Measurements from ENCODE around the gene MAST4.

- TF ChIP-seq, protein P1, sequence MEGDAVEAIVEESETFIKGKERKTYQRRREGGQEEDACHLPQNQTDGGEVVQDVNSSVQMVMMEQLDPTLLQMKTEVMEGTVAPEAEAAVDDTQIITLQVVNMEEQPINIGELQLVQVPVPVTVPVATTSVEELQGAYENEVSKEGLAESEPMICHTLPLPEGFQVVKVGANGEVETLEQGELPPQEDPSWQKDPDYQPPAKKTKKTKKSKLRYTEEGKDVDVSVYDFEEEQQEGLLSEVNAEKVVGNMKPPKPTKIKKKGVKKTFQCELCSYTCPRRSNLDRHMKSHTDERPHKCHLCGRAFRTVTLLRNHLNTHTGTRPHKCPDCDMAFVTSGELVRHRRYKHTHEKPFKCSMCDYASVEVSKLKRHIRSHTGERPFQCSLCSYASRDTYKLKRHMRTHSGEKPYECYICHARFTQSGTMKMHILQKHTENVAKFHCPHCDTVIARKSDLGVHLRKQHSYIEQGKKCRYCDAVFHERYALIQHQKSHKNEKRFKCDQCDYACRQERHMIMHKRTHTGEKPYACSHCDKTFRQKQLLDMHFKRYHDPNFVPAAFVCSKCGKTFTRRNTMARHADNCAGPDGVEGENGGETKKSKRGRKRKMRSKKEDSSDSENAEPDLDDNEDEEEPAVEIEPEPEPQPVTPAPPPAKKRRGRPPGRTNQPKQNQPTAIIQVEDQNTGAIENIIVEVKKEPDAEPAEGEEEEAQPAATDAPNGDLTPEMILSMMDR (IDR thresholded peaks at IDR 0.05; ENCODE audit: low read depth, low read length, missing input control) = no peak
- TF ChIP-seq REST (IDR thresholded peaks at IDR 0.05) (no peak), FOXA1 (IDR thresholded peaks at IDR 0.05) (no peak), YY1 (IDR thresholded peaks at IDR 0.05) (no peak), HNF4G (IDR thresholded peaks at IDR 0.05) (no peak), TAF1 (conservative IDR thresholded peaks at IDR 0.05) (no peak), ATF3 (IDR thresholded peaks at IDR 0.05) (no peak), SP1 (IDR thresholded peaks at IDR 0.05) (no peak)
- TF ChIP-seq, protein P2, sequence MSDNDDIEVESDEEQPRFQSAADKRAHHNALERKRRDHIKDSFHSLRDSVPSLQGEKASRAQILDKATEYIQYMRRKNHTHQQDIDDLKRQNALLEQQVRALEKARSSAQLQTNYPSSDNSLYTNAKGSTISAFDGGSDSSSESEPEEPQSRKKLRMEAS (IDR thresholded peaks at IDR 0.05) = no peak
Measured at GRCh38 chr5:67173959-67174358, 577.8 kb downstream of the MAST4 start.

All from liver (tissue), 3 donors.